SK-MEL-5 (cell line): ENCODE measurements around the gene NUDT3. TPM values are rescaled to one million over a fixed set of nuclear protein-coding genes. Genes with fewer than 3 reads are reported as not detected.

Experiments
- DNase-seq: peaks from one replicate; pipeline ENCODE4 v3.0.0-alpha.2; 2016; ENCODE audit warnings: low read depth, low spot score
- in situ Hi-C: cut with HindIII; loops from 2 replicates; pipeline ENCODE4 v1.10.0; 2016; ENCODE audit warnings: low sequenced_read_pairs, high pct_unique_total_duplicates, low pct_unique_long_range_greater_than_20kb
- total RNA-seq: library from RNA; depleted of rRNA; stranded (reverse); fragments of >200 nt; shearing (Covaris generic); gene quantifications from 2 replicates; pipeline ENCODE4 v1.2.3, GENCODE V29; 2014

The NUDT3 gene
- total RNA-seq, 1 experiment from 2014 or later, result 34.6 TPM

GRCh38 chr6:34242252-34243130 lies 150.0 kb downstream of the NUDT3 start:
- no peak for DNase-seq
- in situ Hi-C loops, result no loop called here

DNA sequence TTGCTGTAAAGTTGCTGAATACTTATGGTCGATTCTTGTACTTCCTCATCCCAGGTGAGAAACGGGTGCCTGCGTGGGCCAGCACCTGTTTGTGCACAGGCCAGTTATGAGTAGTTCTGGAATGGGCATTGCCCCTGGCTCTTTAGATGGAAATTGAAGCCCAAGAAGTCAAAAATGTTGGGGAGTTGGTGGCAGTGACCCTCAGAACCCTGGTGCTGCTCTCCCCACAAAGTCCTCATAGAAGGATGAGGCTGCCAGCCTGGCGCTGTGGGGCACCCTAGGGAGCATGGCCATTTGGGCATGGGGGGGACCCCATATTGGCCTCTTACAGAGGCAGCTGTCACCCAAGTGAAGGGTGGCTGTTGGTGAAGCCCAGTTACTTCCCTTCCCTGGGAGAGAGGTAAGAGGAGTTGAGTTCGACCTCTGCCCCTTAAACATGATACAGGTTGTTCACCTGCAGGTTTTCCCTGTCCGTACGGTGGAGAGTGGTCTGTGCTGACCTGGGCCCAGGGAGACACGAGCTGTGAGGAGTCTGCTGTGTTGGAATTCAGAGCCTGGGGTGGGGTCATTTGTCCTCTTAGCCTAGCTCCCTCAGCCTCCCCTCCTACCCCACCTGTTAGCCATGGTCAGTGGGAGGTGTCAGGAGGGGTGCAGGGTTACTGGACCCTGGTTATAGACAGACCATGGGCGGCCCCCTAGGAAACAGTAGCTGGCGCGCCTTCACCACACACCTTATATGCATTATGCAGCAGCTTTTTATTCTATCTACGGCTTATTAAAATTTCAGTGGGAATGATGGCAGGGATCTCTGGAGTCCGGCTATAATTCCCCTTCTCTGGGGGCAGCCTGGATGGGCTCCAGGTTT lies 150.9 kb downstream of the NUDT3 start:
- in situ Hi-C loops, result no loop called here
- no peak for DNase-seq

GRCh38 chr6:34240329-34241248 lies 151.9 kb downstream of the NUDT3 start:
- no peak for DNase-seq
- in situ Hi-C loops, result no loop called here

- in situ Hi-C loops, result no loop called here
Observed at GRCh38 chr6:34239893-34240292, 152.6 kb downstream of the NUDT3 start.

GRCh38 chr6:34239500-34239825 lies 153.0 kb downstream of the NUDT3 start:
- no peak for DNase-seq
- in situ Hi-C loops, result no loop called here

More at GRCh38 chr6:34239893-34240292, 152.6 kb downstream of the NUDT3 start:
- no peak for DNase-seq

DNA sequence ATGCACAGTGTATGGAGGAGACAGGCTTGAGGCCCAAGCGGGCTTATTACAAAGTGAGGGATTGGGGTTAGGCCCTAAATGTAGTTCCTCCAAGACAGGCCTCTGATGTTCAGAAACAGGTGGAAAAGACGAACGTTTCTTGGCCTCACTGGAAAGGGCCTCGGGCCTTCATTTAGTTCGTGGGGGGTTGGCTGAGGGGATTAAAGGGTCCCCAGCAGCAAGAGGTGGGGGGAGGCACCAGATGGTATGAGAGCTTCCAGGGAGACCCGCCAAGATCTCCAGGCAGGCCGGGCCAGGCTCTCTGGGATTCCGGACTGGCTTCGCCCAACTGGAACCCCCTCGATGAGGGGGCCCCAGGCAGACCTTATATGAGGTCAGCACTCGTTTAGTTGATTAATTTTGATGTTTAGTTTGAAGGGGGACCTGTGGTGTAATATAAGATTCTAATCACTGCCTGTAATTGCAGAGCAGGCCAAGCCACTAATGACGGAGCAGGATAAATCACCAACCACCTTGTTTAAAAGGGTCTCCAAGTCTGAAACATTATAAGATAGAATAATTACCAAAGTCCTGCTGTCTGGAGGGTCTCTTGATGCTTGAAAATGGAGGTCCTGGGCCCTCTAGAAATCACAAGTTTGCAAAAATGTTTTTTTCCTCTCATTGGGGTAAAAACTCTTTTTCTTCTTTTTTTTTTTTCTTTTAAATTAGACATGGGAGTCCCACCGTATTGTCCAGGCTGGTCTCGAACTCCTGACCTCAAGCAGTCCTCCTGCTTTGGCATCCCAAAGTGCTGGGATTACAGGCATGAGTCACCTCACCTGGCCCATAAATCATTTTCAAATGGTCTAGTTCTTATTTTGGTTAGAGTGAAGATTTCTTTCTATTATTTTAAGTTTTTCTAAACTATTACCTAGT lies 153.6 kb downstream of the NUDT3 start:
- in situ Hi-C loops, result no loop called here
- DNase-seq, result no peak

- in situ Hi-C loops, result no loop called here
- no peak for DNase-seq
Observed at GRCh38 chr6:34237722-34238584, 154.5 kb downstream of the NUDT3 start.

GRCh38 chr6:34237316-34237721 lies 155.2 kb downstream of the NUDT3 start:
- DNase-seq, result no peak
- in situ Hi-C loops, result no loop called here

GRCh38 chr6:34236443-34237315 lies 155.8 kb downstream of the NUDT3 start, which contains the start of gene HMGA1:
TSS of gene HMGA1 (plus strand) at chr6:34236873. CDS start at chr6:34240781, 3,908 bp downstream.
- in situ Hi-C loops, result no loop called here
- DNase-seq, result peak; percentile 77

DNA sequence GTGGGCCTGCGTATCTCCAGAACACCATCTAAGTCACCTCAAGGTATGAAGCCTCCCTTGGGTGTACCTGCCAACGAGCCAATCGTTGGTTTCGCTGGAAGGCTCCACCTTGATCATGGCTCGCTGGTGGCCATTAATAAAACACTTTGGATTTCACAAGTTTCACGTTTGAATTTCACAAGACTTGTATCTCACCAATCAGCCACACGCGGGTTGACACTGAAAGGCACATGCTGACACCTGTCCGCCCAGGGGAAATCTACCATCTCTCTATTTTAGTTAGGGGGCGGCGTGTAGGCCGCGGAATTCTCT lies 156.4 kb downstream of the NUDT3 start:
- no peak for DNase-seq
- in situ Hi-C loops, result no loop called here

- in situ Hi-C loops, result no loop called here
- no peak for DNase-seq
Observed at GRCh38 chr6:34235307-34236130, 156.9 kb downstream of the NUDT3 start.

GRCh38 chr6:34234667-34235306 lies 157.7 kb downstream of the NUDT3 start:
- in situ Hi-C loops, result no loop called here
- no peak for DNase-seq

- in situ Hi-C loops, result no loop called here
- DNase-seq, result no peak
Observed at GRCh38 chr6:34233867-34234266, 158.6 kb downstream of the NUDT3 start.

DNA sequence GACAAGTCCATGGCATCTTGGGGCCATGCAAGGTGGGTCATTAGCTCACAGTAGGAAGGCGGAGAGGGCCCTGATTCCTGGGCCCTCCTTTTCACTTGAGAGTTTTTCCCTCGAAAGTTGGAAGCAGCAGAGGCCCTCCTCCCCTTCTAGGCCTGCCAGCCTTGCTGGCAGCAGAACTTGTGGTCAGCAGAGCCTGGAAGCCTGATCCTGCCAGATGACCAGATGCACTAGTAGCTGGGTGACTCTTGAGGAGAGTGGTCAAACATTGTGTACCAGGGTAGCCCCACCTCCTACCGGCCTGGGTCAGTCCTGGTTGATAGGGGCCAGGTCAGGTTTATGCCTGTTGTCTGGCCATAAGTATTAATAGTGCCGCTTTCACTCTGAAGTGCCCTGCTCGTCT lies 159.6 kb downstream of the NUDT3 start:
- in situ Hi-C loops, result no loop called here

More for the DNA sequence above, 159.6 kb downstream of the NUDT3 start:
- DNase-seq, result no peak
